ENCODE data around the gene G2E3.

The G2E3 gene

GRCh38 chr14:30657606-30658163, 98.7 kb downstream of the G2E3 start:
- no peak for DNase-seq

- DNase-seq: no peak
Measured at GRCh38 chr14:30658645-30659044, 99.7 kb downstream of the G2E3 start.

GRCh38 chr14:30669594-30669993, 110.6 kb downstream of the G2E3 start:
- no peak for DNase-seq
